Measurements from ENCODE around the gene NEU1.
"Not testable (repeated sequence)": the region's sequence is repeated elsewhere in the genome, so short reads cannot be mapped to it uniquely, and the experiment has no call there.

Gene NEU1

DNA sequence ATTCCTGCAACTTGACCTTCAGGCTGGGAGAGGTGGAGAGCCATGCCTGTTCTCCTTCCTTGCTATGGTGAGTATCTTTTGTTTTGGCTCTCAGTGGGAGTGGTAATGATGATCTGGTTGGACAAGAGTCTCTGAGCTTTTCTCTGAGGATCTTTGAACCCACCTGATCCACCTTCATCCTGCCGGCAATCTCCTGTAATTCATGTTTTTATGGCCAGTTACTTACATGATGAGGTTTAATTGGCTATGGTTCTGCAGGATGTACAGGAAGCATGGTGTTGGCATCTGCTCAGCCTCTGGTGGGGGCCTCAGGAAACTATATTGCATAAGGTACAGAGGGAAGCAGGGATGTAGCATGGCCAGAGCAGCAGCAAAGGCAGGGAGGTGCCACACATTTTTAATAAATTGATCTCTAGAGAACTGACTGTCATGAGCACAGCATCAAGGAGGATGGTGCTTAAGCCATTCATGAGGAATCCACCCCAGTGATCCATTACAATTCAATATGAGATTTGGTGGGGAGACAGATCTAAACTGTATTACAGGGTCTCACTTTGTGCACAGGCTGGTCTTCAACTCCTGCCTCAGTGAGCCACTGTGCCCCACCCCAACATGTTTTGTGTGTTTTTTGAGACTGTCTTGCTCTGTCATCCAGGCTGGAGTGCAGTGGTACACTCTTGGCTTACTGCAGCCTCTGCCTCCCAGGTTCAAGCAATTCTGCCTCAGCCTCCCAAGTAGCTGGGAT, 25.1 kb downstream of the NEU1 start:
- no peak for DNase-seq

DNA sequence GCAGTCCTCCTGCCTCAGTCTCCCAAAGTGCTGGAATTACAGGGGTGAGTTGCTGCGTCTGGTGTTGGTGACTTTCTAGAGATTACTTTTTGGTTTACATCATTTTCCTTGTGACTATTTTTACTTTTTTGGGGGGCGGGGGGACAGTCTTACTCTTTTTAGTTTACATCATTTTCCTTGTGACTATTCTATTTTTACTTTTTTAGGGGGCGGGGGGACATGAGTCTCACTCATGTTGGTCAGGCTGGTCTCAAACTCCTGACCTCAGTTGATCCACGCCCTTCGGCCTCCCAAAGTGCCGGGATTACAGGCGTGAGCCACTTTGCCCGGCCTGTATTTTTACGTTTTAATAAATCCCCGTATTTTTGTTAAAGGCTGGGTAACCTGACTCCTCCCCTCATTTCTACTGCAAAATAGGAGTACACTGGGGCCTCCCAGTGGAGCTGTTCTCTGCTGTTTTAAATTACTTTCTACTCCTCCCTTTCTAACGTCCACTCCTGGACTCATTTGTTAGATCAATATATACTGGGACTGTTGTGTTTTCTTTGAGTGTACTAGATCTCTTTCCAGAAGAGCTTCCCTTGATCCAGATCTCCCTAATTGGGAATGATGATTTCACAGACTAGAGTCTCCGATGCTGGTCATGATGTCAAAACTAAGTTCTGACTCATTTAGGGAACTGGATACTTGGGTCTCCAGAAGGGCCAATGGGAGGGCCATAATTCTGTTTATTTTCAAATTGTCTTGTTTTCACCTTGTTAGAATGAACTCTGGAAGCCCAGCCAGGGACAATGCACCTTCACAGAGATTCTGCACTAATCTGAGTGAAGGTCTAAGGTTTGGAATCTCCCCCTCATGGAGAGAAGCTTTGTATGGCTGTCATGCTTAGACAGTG, 25.9 kb downstream of the NEU1 start:
- DNase-seq = no peak

DNA sequence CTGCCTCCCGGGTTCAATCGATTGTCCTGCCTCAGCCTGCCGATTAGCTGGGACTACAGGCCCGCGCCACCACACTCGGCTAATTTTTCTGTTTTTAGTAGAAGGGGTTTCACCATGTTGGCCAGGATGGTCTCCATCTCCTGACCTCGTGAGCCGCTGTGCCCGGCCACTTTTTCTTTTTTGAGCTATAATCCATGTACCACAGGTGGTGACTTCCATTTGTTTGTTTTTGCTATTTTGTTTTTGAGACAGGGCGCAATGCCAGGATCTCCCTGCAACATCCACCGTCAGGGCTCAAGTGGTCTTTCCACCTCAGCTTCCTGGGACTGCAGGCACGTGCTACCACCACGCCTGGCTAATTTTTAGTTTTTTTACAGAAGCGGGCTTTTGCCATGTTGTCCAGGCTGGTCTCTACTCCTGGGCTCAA, 26.6 kb downstream of the NEU1 start:
- DNase-seq = no peak

DNA sequence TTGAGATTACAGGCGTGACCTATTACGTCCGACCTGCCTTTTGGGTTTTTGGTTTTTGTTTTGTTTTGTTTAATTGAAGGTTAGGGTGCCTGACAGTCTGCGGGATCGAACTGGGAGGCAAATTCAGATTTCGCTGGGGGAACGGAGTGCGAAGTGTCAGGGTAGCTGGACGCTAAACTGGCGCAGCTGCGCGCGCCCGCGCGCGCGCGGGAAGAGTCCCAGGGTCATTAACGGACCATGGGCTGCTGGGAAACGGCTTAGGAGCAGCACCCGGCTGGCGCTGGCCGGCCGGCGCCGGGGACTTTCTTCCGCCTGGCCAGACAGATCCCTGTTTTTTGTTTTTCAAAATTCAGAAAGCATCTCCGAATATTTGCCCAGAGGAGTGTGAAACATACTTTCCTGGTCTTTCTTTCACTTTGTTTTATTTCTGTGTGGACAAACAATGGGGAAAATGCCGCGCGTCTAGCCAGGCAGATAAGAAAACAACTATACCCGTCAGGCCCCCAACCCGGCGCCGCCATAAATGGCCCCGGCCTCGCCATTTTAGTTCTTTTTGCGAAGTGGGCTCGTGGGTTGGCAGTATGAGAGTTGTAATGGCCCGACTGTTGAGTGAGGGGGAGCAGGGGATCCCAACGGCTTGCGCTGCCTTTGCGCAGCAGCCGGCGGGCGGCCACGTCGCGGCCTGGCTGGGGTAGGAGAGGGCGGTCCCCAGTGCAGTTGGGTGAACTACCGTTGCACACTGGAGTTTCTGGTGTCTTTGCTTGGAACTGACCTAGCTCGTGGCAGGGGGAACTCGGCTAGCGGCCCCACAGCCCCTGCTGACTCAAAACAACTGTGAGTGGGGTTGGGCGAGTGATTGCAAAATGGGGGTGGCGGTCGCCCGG, 28.0 kb downstream of the NEU1 start:
- DNase-seq = peak; percentile 84

DNA sequence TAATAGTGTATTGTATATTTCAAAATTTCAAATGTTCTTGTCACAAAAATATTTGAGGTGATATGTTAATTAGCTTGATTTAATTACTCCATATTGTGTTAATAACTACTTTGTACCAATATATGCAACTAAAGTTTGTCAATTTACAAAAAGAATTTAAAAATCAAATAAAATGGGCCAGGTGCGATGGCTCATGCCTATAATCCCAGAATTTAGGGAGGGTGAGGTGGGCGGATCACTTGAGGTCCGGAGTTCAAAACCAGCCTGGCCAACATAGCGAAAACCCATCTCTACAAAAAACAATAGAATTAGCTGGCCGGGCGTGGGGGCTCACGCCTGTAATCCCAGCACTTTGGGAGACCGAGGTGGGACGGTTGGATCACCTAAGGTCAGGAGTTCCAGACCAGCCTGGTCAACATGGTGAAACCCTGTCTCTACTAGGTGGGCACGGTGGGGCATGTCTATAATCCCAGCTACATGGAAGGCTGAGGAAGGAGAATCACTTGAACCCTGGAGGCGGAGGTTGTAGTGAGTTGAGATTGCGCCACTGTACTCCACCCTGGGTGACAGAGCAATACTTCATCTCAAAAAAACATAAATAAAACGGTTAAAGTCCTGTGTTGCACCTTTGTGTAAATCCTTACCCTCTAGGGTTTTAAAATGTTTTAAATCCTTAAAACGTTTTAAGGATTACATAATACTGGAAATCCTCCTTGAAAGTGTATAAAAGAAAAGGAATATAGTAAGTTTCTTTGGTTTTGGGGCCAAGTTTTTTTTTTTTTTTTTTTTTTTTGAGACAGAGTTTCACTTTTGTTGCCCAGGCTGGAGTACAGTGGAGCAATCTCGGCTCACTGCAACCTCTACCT, 31.0 kb downstream of the NEU1 start:
- DNase-seq = no peak

DNA sequence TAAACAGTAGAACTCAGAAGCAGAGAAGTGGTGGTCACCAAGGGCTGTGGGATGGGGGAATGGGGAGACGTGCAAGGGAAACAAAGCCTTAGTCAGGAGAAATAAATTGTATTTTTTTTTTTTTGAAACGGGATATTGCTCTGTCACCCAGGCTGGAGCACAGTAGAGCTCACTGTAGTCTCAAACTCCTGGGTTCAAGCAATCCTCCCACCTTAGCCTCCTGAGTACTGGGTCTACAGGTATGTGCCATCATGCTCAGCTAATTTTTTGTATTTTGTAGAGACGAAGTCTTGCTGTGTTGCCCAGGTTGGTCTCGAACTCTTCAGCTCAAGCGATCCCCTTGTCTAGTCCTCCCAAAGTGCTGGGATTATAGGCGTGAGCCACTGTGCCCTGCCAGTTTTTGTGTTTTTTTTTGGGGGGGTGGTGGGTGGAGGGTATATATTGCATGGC, 31.7 kb downstream of the NEU1 start:
- DNase-seq = no peak

DNA sequence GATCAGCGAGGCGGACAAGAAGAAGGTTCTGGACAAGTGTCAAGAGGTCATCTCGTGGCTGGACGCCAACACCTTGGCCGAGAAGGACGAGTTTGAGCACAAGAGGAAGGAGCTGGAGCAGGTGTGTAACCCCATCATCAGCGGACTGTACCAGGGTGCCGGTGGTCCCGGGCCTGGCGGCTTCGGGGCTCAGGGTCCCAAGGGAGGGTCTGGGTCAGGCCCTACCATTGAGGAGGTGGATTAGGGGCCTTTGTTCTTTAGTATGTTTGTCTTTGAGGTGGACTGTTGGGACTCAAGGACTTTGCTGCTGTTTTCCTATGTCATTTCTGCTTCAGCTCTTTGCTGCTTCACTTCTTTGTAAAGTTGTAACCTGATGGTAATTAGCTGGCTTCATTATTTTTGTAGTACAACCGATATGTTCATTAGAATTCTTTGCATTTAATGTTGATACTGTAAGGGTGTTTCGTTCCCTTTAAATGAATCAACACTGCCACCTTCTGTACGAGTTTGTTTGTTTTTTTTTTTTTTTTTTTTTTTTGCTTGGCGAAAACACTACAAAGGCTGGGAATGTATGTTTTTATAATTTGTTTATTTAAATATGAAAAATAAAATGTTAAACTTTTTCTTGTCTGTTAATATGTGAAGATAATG, 32.9 kb downstream of the NEU1 start:
- no peak for DNase-seq

DNA sequence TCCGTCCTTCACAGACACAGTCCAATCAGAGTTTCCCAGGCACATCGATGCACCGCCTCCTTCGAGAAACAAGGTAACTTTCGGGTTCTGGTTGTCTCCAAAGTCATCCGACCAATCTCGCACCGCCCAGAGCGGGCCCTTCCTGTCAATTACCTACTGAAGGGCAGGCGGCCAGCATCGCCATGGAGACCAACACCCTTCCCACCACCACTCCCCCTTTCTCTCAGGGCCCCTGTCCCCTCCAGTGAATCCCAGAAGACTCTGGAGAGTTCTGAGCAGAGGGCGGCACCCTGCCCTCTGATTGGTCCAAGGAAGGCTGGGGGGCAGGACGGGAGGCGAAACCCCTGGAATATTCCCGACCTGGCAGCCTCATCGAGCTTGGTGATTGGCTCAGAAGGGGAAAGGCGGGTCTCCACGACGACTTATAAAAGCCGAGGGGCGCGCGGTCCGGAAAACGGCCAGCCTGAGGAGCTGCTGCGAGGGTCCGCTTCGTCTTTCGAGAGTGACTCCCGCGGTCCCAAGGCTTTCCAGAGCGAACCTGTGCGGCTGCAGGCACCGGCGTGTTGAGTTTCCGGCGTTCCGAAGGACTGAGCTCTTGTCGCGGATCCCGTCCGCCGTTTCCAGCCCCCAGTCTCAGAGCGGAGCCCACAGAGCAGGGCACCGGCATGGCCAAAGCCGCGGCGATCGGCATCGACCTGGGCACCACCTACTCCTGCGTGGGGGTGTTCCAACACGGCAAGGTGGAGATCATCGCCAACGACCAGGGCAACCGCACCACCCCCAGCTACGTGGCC, 35.1 kb downstream of the NEU1 start, which contains the start of gene HSPA1B:
HSPA1B (plus strand) TSS at position 453 of the 794 bp plus-strand sequence; CDS start at position 666, 213 bp downstream.
- peak; percentile 87 for DNase-seq

DNA sequence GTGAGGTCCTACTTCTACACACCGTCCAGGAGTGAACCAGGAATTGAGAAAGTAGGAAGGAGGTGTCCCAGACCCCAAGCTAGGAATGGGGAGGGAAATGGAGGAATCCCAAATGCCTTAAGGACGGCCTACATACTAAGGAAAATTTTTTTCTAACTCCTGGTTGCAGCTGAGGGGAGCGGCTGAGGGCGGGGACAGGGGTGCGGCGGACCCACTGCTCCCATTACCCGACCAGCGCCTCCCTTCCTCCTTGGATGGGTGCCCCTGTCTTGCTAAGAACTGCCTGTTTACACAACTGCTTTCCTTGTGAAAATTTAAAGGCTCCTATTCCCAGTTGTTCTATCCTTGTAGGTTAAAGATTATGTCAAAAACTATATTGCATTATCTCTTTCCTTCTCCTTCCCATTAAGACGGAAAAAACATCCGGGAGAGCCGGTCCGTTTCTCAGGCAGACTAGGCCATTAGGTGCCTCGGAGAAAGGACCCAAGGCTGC, 35.8 kb downstream of the NEU1 start:
- peak; percentile 42 for DNase-seq

DNA sequence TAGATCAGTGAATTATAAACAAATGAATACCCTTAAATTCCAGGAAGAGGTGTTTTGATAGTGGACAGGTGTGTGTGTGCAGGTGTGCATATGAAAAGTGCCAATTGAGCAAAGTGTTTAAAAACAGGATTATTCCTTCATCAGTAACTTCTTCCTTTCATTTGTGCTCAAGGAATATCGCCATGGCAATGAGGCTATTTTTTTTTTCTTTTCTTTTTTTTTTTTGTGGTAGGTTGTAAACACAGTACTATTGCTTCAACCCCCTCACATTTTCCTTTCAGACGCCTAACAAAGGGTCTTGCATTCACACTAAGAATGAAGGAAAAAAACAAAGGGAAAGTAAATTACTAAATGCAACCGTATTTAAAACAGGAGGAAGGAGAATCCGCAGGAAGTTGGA, 37.1 kb downstream of the NEU1 start:
- no peak for DNase-seq

DNA sequence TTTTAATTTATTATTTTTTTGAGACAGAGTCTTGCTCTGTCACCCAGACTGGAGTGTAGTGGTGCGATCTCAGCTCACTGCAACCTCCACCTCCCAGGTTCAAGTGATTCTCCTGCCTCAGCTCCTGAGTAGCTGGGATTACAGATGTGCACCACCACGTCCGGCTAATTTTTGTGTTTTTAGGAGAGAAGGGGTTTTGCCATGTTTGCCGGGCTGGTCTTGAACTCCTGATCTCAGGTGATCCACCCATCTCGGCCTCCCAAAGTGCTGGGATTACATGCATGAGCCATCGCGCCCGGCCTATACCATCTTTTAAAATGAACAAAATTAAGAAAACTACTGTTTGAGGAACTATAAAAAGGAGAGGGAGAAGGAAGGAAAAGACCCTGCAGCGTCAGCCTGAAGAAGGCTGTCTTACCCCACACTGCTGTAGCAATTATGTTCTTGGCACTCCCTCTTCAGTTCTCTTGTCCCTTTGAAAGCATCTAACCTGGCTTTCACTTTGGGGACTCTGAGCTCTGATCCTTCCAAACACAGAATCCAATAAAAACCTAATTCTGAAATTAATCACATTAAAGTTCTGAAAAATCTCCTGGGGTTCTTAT, 38.9 kb downstream of the NEU1 start:
- DNase-seq = not testable (repeated sequence)

DNA sequence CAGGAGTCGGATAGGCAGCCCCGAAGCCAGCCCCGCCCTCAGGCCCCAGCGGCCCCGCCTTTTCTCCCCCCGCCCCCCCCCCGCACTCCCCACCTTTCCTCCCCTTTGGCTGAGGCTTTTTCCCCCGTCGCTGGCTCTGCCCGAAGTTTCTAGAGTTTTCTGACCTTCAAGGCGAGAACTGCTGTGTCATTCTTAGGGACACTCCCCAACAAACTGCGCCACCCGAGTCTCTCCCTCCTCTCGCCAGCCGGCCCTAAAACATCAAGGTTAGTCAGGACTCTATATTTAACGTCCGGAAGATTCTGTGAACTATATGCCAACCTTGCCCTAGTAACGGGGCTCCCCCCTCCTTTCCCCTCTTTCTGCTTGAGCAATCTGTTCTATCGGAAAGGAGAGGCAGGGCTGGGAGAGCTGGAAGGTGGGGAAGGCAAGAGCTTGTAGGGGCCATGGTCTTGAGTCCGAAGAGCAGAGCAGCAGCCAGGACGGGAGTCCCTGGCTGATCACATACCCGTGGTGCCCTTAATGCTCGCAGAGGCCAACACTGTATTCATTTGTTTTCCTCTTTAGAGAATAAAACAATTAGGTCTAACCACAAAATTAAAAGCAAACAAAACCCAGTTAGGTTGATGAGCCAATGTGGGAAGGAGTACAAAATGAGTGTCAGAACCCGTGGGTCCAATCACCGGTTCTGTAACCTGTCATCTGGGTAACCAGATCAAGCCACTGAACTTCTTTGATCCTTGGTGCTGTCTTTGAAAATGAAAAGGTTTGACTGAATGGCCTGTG, 40.4 kb downstream of the NEU1 start:
- DNase-seq = no peak

DNA sequence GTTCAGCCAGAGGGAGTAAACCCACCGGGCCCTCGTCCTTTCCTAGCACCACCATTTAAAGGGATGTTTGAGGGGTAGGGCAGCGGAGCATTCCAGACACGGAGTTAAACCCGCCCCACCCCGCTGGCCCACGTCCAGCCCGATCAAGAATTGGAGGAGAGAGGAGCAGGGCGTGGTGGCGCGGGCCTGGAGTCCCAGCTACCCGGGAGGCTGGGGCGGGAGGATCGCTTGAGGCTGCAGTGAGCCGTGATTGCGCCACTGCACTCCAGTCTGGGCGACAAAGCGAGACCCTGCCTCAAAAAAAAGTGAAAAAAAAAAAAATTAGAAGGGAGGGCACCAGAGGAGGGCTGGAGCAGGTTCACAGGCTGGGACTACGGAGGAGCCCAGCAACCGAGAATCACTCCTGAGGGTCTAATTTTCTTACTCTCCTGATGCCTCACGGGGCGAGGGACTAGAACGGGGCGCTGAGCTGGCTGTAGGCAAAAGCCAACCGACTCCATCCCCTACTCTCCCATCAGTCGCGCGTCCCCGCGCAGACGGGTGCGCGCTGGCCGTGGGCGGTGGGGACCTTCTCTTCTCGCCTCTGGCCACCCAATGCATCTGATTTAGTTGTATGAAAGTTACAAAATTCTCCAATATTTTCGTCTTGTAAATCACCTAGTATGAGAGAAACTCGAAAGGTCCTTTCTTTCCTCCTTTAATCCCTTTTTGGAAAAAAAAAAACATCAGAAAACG, 41.2 kb downstream of the NEU1 start:
- DNase-seq = peak; percentile 60

DNA sequence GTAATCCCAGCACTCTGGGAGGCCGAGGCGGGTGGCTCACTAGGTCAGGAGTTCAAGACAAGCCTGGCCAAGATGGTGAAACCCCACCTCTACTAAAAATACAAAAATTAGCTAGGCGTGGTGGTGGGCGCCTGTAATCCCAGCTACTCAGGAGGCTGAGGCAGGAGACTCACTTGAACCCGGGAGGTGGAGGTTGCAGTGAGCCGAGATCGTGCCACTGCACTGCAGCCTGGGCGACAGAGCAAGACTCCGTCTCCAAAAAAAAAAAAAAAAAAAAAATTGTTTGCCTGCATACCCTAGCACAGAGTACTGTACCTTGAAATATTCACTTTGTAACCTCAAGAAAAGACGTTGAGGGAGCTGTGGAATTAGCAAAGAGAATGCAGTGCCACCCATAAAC, 42.2 kb downstream of the NEU1 start:
- not testable (repeated sequence) for DNase-seq

DNA sequence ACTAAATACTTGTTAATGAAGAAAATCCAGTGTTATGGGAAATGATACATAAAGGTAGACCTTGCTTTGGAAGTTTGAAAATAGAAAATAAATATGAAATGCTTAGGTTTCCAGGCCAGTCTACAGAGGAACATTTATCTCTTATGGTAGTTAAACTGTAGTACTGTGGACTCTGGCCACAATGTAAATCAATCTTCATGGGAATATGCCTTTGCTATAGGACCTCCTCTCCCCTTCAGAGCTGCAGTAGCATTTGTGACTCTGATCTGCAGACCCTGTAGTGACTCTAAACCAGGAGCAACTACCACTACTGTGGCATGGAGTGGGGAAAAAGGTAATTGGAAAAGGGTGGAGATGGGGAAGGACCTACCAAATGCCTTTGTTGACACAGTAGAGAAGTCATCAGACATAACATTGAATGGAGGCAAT, 42.7 kb downstream of the NEU1 start:
- no peak for DNase-seq

DNA sequence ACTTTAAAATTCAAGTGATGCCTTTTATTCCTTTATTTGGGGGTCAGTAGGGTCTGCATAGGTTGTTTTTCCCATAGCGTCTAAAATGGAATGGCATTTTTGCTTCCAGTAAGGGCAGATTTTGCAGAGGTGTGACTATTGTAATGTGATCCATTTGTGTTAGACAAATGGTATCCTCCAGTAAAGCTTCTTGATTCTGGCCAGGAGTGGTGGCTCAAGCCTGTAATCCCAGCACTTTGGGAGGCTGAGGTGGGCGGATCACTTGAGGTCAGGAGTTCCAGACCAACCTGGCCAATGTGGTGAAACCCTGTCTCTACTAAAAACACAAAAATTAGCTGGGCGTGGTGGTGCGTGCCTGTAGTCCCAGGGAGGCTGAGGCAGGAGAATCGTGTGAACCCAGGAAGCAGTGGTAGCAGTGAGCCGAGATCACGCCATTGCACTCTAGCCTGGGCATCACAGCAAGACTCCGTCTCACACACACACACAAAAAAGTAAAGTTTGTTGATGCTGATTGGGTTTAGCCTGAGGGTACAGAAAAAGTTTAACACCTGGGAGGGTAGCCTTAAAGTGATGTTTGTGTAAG, 44.6 kb downstream of the NEU1 start:
- DNase-seq = not testable (repeated sequence)

DNA sequence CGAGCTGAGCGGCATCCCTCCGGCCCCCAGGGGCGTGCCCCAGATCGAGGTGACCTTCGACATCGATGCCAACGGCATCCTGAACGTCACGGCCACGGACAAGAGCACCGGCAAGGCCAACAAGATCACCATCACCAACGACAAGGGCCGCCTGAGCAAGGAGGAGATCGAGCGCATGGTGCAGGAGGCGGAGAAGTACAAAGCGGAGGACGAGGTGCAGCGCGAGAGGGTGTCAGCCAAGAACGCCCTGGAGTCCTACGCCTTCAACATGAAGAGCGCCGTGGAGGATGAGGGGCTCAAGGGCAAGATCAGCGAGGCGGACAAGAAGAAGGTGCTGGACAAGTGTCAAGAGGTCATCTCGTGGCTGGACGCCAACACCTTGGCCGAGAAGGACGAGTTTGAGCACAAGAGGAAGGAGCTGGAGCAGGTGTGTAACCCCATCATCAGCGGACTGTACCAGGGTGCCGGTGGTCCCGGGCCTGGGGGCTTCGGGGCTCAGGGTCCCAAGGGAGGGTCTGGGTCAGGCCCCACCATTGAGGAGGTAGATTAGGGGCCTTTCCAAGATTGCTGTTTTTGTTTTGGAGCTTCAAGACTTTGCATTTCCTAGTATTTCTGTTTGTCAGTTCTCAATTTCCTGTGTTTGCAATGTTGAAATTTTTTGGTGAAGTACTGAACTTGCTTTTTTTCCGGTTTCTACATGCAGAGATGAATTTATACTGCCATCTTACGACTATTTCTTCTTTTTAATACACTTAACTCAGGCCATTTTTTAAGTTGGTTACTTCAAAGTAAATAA, 45.3 kb downstream of the NEU1 start:
- DNase-seq = not testable (repeated sequence)
